Hematopoietic multipotent progenitor cell treated with erythropoietin and hydrocortisone succinate and interleukin-3 and kit ligand, for 17 days (in vitro differentiated cells): Measurements from ENCODE around the gene CLEC16A.

Source experiments
- DNase-seq: peaks from one replicate; pipeline ENCODE4 v3.0.0-alpha.2; 2015; ENCODE audit warnings: low spot score

The CLEC16A gene

GRCh38 chr16:11082860-11083388 is 138.6 kb downstream of the CLEC16A start:
- DNase-seq, result no peak

- DNase-seq, result no peak
Measured at GRCh38 chr16:11084484-11084875, 140.1 kb downstream of the CLEC16A start.

GRCh38 chr16:11084876-11085485 is 140.6 kb downstream of the CLEC16A start:
- DNase-seq, result no peak

DNA sequence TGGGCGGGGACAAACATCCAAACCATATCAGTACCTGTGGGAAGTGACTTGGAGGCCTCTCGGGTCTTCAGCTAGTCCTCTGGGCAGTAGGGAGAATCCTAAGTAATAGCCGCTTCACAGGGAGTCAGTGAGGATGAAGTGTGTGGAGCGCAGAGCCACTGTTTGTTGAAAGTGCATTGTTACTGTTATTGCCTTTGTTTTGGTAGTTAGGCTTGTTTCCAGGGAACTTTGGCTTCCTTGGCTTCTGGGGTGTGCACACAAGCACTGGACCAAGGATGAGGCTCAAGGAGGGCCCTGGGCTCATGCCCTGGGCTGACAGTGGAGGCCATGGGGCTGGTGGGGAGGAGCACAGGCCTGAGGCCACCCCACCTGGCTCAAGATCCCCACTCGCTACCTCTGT is 141.6 kb downstream of the CLEC16A start:
- no peak for DNase-seq

- no peak for DNase-seq
Measured at GRCh38 chr16:11087691-11088073, 143.3 kb downstream of the CLEC16A start.

DNA sequence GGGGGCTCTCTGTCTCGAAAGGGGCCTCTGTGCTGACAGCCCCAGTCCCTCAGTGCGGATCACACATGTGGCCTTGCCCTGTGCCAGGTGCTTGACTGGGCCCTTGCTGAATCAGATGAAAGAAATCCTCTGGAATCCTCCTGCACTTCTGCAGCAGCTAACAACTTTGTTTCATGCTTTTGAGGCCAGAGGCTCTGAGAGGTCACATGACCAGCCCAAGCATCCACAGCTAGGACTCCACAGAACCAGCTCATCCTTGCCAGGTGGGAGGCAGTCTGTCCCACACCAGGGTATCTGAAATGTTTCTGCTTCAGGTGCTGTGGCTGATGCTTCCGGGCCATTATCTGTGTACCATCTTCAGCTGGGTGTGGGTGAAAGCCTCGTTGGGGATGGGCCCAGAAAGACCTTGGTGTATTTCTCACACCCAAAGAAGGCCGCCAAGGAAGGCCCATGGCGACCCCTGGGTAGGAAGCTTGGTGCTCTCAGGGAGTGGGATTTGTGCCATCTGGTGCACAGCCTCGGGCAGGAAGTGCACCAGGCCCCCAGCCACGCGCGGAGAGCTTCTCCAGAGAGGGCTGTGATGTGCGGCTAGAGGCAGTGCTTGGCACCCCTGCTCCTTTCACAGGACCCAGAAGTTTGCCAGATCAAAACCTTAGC is 143.8 kb downstream of the CLEC16A start:
- no peak for DNase-seq

DNA sequence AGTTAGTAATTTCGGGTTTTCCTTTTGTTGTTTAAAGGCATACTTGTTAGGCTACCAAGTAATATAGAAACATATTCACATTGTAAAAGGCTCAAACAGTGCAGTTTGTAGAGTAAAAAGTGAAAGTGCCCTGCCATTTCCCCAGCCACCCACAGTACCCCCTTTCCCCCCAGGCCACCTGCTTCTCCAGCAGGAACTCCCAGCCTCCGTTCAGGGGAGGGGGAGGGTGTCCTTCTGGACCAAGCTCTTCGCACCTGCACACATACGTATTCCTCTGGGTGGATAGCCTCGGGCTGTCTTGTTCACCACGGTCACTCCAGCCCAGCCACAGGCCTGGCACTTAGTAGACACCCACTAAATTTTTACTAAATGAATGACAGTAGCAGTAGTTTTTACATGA is 144.5 kb downstream of the CLEC16A start:
- no peak for DNase-seq

- DNase-seq, result no peak
Measured at GRCh38 chr16:11089504-11090124, 145.2 kb downstream of the CLEC16A start.

DNA sequence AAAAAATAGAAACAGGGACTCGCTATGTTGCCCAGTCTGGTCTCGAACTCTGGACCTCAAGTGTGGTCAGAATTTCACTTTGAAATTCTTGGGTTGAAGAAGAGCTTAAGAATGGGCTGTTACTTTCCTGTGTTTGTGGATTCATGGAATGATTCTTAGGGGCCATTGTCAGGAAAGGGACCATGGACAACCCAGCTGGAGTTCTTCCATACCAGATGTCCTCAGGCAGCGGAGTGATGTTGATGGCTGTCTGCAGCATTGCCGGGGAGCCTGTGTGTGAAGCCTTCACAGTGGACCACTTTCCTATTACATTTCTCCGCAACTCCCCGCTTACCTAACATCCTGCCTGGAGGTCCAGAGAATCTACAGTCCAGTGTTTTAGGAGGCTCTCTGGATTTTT is 145.9 kb downstream of the CLEC16A start:
- no peak for DNase-seq

- DNase-seq, result no peak
Measured at GRCh38 chr16:11091021-11091785, 146.8 kb downstream of the CLEC16A start.

- no peak for DNase-seq
Measured at GRCh38 chr16:11092788-11093571, 148.6 kb downstream of the CLEC16A start.

GRCh38 chr16:11093572-11094074 is 149.3 kb downstream of the CLEC16A start:
- no peak for DNase-seq

DNA sequence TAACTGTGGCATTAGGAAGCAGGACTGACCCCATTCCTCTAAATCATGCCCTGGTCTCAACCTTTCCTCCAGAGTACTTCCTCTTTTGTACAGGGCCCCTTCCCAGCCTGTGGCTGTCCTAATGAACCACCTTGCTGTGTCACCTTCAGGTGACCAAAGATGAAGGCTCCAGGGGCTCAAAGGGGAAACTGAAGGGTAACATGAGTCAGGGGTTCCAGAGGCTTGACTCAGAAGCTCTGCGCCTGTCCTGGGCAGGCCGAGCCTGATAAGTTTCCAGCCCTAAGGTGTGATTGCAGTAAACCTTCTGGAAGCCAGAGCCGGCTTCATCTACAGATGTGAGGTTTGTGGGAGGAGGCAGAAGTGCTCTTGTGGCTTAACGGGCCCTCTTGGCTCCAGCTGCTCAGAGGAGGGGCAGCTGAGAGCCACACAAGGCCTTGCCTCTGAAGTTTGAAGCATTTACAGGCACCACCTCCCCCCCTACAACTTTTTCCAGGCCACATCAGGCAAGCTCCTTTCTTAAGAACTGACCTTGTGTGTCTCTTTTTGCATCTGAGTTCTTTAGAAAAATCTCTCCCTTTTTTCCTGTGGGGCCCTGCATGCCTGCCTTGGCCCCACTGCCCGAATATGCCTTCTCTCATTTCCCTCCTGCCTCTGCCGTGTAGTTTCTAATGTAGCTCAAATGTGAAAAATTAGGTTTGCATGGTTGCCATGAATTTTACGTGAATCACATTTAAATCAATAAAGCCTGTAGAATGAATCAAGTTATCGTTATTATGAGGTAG is 149.9 kb downstream of the CLEC16A start:
- no peak for DNase-seq

DNA sequence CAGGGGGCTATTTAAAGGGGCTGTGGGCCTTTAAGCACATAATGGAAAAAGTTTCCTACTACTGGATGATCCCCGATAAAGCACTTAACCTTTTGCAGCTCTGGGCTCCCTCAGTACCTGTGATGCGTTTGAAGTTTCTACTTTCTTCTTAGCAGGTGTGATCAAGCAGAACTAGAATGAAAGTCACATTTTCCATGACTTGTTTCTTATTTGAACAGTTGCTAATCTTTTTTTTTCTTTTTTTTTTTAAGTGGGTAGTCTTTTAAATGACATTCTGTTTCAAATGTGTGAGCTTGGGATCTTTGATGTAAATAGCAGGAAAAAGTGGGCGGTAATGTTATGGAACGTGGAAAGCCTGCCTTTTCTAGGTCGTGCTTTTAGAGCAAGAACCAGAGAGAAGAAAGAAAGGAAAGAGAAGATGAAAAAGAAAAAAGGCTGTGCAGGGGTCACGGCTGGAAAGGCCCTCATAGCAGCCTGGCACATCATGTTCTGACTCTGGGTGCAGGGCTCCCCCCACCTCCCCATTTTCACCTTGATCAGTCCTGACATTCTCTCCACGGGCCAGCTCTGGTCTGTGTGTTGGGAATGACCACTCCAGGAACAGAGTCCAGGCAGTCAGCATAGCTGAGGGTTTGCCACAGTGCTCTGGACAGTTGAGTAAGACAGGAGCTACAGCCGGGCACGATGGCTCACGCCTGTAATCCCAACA is 150.6 kb downstream of the CLEC16A start:
- DNase-seq, result no peak

DNA sequence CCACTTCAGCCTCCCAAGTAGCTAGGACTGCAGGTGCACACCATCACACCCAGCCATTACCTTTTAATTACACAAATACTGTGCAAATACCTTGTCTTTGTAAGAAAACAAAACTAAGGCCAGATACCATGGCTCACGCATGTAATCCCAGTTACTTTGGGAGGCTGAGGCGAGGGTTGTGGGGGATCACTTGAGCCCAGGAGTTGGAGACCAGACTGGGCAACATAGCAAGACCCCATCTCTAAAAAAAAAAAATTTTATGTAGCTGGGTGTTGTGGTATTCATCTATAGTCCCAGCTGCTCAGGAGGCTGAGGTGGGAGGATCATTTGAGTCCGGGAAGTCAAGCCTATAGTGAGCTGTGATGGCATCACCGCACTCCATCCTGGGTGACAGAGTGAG is 151.6 kb downstream of the CLEC16A start:
- DNase-seq, result no peak

DNA sequence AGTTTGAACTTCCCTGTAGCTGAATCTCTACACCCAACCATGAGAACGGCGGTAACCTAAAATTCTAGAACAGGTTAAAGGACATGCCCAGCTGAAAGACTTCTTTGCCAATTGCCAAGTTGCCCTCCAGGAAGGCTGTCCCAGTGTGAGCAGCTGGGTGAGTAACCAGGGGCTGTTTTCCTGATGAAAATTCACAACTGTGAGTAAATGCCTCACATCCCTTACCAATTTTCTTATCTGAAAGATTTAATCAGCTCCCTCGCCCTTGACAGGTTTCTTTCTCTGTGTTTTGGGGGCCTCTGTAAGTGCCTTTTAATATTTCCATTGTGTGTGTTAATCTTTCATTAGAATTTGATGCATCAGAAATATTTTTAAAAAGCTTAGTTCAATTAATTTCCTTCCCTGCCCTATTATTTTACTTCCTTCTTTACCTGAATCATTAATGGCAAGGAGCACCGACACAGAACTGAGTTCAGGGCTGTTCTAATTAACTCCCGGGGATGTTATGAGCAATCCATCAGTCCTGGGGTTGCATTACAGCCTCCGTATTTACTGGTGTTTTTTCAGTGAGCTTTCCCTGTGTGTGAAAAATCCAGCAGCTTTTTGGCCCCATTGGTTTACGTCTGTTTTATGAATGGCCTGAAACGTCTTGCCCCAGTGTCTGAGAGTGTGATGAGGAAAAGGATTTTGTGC is 152.9 kb downstream of the CLEC16A start:
- DNase-seq, result no peak

DNA sequence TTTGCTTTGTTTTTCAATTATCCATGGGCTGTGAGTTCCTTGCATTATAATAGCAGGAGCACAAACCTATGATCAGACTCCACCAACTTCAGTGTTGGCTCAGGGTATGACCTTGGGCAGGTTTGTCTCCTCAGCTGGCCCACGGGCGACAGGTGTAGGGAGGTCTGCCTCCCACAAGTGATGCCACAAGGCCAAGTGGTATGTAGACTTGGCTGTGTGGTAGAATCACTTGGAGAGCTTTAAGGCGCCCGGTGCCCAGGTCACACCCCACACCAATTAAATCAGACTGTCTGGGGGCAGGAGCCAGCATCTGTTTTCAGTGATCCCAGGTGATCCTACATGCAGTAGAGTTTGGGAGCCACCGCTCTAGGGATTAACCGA is 153.4 kb downstream of the CLEC16A start:
- DNase-seq, result no peak

- DNase-seq, result no peak
Measured at GRCh38 chr16:11098601-11099390, 154.4 kb downstream of the CLEC16A start.
